CD4-positive, alpha-beta T cell treated with Interleukin-10 for 1 hour (primary cell): ENCODE measurements around the gene PKM.

ENCODE experiments used
- DNase-seq: peaks from one replicate; pipeline ENCODE4 v3.0.0-alpha.2; 2020

The PKM gene

DNA sequence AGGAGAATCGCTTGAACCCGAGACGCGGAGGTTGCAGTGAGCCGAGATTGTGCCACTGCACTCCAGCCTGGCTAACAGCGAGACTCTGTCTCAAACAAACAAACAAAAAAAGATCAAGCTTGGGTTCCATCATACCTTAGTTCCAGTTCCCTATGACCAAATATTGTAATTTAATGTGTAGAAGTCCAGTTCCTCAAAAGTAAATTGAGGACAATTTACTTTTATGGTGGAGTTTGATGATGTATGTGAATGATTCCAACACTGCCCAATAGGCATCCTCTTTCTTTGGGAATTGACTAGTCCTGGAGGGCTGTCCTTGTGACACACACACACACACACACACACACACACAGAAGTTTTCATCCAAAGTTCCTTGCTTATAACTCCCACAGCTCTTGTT, 2.8 kb upstream of the PKM start:
- DNase-seq = no peak

GRCh38 chr15:72231833-72232478, 966 bp upstream of the PKM start:
- DNase-seq = peak; percentile 73

GRCh38 chr15:72230197-72231065, 559 bp downstream of the PKM start:
- DNase-seq = peak; percentile 65

DNA sequence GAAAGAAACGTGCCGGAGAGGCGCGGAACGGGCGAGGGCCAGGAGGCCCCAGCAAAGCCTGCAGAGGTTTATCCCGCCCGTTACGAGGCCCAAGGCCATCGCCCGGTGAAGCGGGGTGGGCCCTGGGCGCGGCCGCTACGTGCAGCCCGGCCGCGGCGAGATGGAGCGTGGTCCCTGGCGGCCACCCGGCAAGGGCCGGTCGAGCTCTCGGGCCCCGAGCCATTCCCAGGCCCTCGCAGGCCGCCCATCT, 1.1 kb downstream of the PKM start:
- DNase-seq = no peak

DNA sequence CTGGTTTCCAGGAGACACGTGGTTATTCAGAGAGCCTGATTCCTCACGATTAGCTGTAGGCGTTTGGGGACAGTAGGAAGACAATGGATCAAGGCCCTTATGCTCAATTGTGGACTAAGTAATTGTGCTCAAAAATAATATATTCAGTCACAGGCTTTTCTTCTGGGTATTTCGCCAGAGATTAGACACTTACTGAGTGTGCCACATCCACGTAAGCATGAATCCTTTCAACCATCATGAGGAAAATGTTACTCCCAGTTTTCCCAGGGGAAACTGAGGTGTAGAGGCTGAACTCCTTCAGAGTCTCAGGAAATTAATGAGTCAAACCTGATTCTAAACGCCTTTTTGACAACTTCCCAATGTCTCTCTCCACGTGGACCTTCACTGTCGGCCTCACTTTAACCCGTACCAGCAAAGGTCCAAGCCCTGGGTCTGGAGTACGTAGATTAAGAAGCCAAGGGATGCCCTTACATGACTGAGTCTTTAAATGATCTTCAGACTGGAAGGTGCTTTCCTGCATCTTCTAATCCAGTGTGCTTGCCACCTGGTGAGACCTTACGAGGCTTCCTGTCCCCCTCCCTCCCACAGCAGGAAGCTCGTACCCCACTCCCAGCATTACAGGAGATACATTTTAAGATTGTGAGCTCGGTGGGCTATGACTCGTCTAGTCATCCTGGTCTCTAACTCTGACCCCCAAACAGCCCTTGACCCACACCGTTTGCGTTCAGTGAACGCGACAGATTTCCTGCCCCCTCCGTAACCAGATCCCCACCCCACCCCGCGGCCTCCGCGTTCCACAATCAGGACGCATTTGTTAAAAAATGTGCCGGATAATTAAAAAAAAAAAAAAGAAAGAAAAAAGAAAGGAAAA, 1.7 kb downstream of the PKM start:
- DNase-seq = peak; percentile 60

- no peak for DNase-seq
Observed at GRCh38 chr15:72227720-72228119, 3.3 kb downstream of the PKM start.

- DNase-seq = peak; percentile 34
Observed at GRCh38 chr15:72227192-72227586, 3.8 kb downstream of the PKM start.

DNA sequence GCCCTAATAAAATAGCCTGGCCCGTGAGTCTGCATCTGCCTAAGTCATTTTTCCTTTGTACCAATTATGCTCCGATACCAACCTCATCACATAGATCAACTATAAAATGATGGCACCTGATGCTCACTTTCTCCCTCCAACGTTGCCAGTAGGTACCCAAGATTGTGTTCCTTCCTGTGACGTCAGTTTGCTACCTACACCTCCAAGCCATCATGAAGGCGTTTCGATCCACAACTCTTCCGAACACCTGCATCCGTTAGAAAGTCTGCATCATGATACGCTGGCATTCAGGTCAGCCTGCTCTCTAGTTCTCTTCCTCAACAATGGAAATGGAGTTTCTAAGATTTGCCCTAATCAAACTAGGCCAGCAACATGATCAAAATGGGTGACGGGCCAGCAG, 7.7 kb downstream of the PKM start:
- DNase-seq = no peak

DNA sequence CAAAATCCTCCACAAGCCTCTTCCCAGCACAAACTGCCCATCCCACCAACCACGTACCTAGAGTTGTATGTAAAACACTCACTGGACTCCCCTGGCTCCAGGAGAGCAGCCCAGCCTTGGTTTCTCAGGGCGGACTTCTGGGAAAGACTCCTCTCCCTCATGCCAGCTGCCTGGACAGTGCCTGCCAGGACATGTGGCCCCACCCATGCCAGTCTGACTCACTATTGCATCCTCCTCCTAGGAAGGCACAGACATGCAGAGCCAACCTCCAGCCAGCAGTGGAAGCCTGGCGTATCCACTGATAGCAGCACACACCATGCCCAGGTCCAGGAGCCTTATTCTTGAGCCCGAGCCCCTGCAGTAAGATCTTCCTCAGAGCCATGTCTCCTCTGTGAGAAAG, 8.6 kb downstream of the PKM start:
- DNase-seq = no peak

DNA sequence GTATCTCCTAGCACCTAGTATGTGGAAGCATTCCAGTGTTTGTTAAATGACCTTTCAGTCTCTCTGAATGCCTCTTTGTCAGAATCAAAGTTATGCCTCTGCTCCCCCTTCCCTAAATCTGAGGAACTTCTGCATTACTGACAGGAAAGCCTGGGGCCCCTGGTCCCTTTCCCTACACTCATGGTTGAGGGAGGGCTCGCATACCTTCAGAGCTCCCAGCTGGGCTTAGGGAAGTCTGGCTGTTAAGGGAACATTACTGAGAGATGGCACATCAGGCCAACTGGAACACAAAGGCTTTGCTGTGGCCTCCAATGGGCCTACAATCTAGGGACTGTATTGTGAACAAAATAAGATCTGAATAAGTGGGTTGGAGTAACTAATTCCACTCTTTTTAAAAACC, 10.3 kb downstream of the PKM start:
- no peak for DNase-seq

GRCh38 chr15:72217216-72217615, 13.8 kb downstream of the PKM start:
- no peak for DNase-seq

- DNase-seq = no peak
Observed at GRCh38 chr15:72216079-72216478, 14.9 kb downstream of the PKM start.

- DNase-seq = no peak
Observed at GRCh38 chr15:72207558-72208085, 23.4 kb downstream of the PKM start.

DNA sequence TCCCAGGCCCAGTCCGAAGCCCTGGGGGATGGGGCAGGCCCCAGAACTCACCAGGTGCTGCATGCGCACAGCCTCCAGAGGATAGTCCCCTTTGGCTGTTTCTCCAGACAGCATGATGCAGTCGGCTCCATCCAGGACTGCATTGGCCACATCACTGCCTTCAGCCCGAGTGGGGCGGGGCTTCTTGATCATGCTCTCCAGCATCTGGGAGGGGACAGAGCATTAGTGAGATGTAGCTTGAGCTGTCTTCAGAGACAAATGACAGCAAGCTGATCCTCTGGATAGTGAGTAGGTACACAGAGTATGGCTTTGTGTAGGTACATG, 24.4 kb downstream of the PKM start:
- DNase-seq = no peak

DNA sequence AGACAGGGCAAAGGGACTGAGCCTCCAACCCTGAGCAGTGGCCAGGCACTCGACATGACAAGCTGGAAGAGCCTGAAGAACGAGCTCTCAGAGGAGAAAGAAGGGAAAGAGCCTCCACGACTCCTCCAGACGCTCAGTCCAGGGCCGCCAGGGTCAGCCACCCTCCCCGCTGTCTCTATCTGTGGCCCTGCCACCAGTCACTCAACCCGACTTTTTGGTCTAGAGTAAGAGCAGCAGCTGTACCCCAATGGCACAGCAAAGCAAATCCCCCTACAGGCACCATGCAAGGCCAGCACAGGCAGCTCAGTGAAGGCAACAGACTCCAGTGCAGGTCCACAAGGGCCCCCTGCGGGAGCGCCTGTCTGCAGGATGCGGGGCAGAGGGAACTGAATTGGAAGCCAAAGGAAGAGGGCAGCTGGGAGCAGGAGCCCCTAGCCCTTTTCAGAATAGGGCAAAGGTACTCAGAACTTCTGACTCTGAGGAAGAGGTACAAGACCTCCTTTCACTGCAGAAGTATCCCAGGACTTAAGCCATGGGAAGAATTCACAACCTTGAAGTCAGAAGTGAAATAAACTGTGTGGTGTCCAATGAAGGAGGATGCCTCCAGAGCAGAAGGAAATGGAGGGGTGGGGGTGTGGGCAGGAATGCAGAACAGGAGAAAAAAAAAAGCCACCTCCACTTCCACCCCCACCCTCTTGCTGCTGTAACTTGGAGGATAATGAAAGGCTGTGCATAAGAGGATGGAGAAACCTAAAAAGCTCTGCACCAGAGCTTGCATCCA, 24.9 kb downstream of the PKM start:
- no peak for DNase-seq

- no peak for DNase-seq
Observed at GRCh38 chr15:72205273-72205672, 25.7 kb downstream of the PKM start.

GRCh38 chr15:72203507-72203837, 27.5 kb downstream of the PKM start:
- no peak for DNase-seq

DNA sequence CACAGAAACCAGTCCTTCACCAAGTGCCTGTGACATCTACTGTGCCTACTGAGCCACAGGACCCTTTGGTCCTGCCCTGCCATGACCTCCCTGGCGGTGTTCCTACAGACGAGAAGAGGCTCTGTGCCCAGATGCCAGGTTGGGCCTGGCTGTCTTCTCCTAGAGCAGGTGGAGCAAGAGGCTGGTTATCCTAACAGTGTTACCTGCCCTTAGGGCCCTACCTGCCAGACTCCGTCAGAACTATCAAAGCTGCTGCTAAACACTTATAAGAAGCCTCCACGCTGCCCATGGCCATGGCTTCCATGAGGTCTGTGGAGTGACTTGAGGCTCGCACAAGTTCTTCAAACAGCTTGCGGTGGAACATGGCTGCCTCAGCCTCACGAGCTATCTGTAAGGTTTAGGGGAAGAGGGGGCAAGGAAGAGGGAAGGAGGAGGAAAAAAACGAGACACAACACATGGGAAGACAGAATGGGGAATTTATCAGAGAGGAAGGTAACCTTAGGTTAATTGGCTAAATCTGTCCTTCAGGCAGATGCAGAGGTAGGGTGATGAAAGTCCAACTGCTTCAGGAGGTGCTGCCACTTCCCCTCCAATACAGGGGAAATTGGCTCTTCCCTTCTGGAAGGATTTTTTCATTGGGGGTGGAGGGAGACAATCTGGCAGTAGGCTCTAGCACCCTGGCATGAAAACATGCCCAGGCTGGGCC, 28.0 kb downstream of the PKM start:
- DNase-seq = no peak

DNA sequence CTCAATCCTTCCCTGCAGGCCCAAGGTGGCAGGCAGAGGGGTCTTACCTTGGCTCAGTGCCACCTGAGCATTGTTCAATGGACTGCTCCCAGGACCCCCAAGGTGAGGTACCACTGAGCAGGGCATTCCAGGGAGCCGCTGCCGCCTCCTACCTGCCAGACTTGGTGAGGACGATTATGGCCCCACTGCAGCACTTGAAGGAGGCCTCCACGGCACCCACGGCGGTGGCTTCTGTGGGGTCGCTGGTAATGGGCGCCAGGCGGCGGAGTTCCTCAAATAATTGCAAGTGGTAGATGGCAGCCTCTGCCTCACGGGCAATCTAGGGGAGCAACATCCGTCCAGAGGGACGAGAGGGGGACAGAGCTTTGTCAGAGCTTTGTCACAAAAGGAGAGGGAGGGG, 28.7 kb downstream of the PKM start:
- DNase-seq = no peak

DNA sequence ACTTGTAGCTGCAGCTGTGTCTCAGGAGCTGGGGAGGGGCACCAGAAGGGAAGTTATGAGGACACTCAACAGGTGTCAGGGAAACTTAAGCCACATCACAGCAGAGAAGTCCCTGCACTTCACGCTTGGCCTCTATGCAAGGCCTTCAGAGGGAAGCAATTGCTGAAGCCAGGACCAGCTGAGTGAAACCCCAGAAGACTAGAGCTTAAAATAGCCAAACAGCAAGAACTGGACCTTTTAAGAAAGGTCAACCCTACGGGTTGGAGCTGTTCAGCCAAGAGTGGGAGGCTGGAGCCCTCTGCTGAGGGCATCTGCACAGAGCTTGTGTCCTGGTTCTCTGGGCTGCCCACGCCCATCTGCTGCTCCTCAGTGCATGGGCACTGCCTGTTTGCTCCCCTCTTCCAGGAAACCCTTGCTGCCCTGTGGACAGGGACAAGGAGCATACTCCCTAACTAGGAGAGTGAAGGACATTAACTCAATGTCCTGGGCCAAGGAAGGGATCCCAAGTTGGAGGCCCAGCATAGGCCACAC, 29.5 kb downstream of the PKM start:
- no peak for DNase-seq

- no peak for DNase-seq
Observed at GRCh38 chr15:72200395-72201237, 30.4 kb downstream of the PKM start.
